Inflammatory macrophage treated with lipopolysaccharide for 1 hour (primary cell): ENCODE measurements around the gene EMX1.

Source experiments
- DNase-seq, 2 donors: peaks; one replicate each; pipeline ENCODE4 v3.0.0-alpha.2; 2020 to 2022

Gene EMX1

GRCh38 chr2:72983500-72984161 lies 66.3 kb downstream of the EMX1 start:
- DNase-seq, result no peak

GRCh38 chr2:72984172-72984671 lies 66.9 kb downstream of the EMX1 start:
- no peak for DNase-seq
